GM23248 (cell line): ENCODE data around the gene ICE2.

Experiments used
- EZH2 ChIP-seq: fragments of 200-600 bp; sonication (generic); IDR thresholded peaks from 2 replicates; pipeline ENCODE4 v1.6.1; 2018; ENCODE audit warnings: antibody characterized with exemption, mild to moderate bottlenecking; ENCODE audit not compliant: insufficient read depth, poor library complexity, severe bottlenecking
- EZH2phosphoT487 ChIP-seq: fragments of 200-600 bp; sonication (generic); IDR thresholded peaks from 2 replicates; pipeline ENCODE4 v1.6.1; 2018; ENCODE audit warnings: antibody characterized with exemption, moderate library complexity, mild to moderate bottlenecking, low read depth; ENCODE audit not compliant: insufficient read depth

DNA sequence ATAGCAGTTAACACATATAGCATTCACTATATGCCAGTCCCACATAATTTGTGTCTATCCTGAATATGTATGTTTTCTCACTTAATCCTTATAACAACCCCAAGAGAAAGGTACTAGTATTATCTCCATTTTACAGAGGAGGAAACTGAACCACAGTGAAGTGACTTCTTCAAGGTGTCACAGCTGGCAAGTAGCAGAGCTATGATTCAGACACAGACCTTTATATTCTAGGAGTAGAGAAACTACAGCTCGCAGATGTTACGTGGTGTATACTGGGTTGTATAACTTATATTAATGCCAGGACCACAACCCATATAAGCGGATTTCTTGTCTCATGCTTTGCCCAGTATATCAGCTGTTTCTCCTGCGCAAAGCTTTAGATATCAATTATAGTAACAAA, 29.5 kb upstream of the ICE2 start:
- TF ChIP-seq EZH2 (no peak), EZH2phosphoT487 (no peak)
